DND-41 (cell line): ENCODE data around the gene NUCB1.

ENCODE experiments used
- CTCF ChIP-seq: IDR thresholded peaks from 2 replicates; pipeline ENCODE4 v1.5.1; 2012; ENCODE audit warnings: borderline replicate concordance, low read length, moderate library complexity, mild to moderate bottlenecking; ENCODE audit not compliant: poor library complexity, severe bottlenecking; ENCODE audit errors: extremely low read depth
- EZH2 ChIP-seq: IDR thresholded peaks from 3 replicates; pipeline ENCODE4 v1.6.1; 2012; ENCODE audit warnings: borderline replicate concordance, low read depth, mild to moderate bottlenecking, moderate library complexity, low read length, inconsistent platforms; ENCODE audit not compliant: severe bottlenecking

DNA sequence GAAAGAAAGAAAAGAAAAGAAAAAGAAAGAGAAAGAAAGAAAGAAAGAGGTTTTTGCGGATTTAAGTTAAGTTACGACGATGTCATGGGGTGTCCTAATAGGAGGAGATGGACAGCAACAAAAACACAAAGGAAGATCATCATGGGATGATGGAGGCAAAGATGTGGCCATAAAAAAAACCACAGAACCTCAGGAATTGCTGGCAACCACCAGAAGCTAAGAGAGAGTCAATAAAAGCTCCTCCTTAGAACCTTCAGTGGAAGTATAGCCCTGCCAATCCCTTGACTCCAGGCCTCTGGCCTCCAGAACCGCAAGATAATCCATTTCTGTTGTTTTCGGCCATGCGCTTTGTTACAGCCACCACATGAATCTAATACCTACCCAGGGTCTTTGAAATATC, 43.2 kb upstream of the NUCB1 start:
- TF ChIP-seq CTCF: no peak
- no peak for TF ChIP-seq EZH2
